DLD1 (cell line): ENCODE measurements around the gene DNM3.

Source experiments
- in situ Hi-C: cut with HindIII; loops from 2 replicates; pipeline ENCODE4 v1.10.0; 2017; ENCODE audit warnings: low sequenced_read_pairs

DNM3 gene

GRCh38 chr1:171841050-171841910 is at the start of gene DNM3:
Gene DNM3, plus strand, starts transcription at chr1:171841498. Its CDS starts 159 bp downstream, at chr1:171841657.
- in situ Hi-C loops: no loop called here

- in situ Hi-C loops: loop anchor here (25.0 kb wide), 1 partner anchor 619 kb away; the partner anchor contains the start of gene C1orf105
These were observed 48.5 kb upstream of the DNM3 start for GRCh38 chr1:171792656-171793369.

GRCh38 chr1:171793636-171794035 is 47.7 kb upstream of the DNM3 start:
- in situ Hi-C loops: loop anchor here (25.0 kb wide), 1 partner anchor 619 kb away; the partner anchor contains the start of gene C1orf105

- in situ Hi-C loops: loop anchor here (25.0 kb wide), 1 partner anchor 618 kb away; the partner anchor contains the start of gene C1orf105
These were observed 47.2 kb upstream of the DNM3 start for GRCh38 chr1:171794085-171794484.

GRCh38 chr1:171796592-171796991 is 44.7 kb upstream of the DNM3 start:
- in situ Hi-C loops: loop anchor here (25.0 kb wide), 1 partner anchor 616 kb away; the partner anchor contains the start of gene C1orf105

- in situ Hi-C loops: loop anchor here (25.0 kb wide), 1 partner anchor 614 kb away; the partner anchor contains the start of gene C1orf105
These were observed 43.0 kb upstream of the DNM3 start for GRCh38 chr1:171798311-171798710.

GRCh38 chr1:171798765-171799164 is 42.5 kb upstream of the DNM3 start:
- in situ Hi-C loops: loop anchor here (25.0 kb wide), 1 partner anchor 614 kb away; the partner anchor contains the start of gene C1orf105

- in situ Hi-C loops: loop anchor here (25.0 kb wide), 1 partner anchor 613 kb away; the partner anchor contains the start of gene C1orf105
These were observed 42.1 kb upstream of the DNM3 start for GRCh38 chr1:171799166-171799565.

GRCh38 chr1:171799698-171800097 is 41.6 kb upstream of the DNM3 start:
- in situ Hi-C loops: loop anchor here (10.0 to 25.0 kb wide), 2 partner anchors 185 to 613 kb away; partner anchors contain the start of gene C1orf105

- in situ Hi-C loops: loop anchor here (10.0 kb wide), 1 partner anchor 184 kb away; no protein-coding TSS in a partner anchor
These were observed 41.0 kb upstream of the DNM3 start for GRCh38 chr1:171800342-171800741.

GRCh38 chr1:171800851-171801250 is 40.4 kb upstream of the DNM3 start:
- in situ Hi-C loops: loop anchor here (10.0 kb wide), 1 partner anchor 184 kb away; no protein-coding TSS in a partner anchor

- in situ Hi-C loops: loop anchor here (10.0 kb wide), 1 partner anchor 183 kb away; no protein-coding TSS in a partner anchor
These were observed 39.8 kb upstream of the DNM3 start for GRCh38 chr1:171801487-171801891.

- in situ Hi-C loops: loop anchor here (10.0 kb wide), 1 partner anchor 183 kb away; no protein-coding TSS in a partner anchor
These were observed 39.1 kb upstream of the DNM3 start for GRCh38 chr1:171802207-171802606.

- in situ Hi-C loops: loop anchor here (10.0 kb wide), 1 partner anchor 182 kb away; no protein-coding TSS in a partner anchor
These were observed 38.3 kb upstream of the DNM3 start for GRCh38 chr1:171803045-171803444.

GRCh38 chr1:171803461-171804022 is 37.8 kb upstream of the DNM3 start:
- in situ Hi-C loops: loop anchor here (10.0 kb wide), 1 partner anchor 181 kb away; no protein-coding TSS in a partner anchor

- in situ Hi-C loops: loop anchor here (10.0 kb wide), 1 partner anchor 179 kb away; no protein-coding TSS in a partner anchor
These were observed 35.7 kb upstream of the DNM3 start for GRCh38 chr1:171805395-171806115.

- in situ Hi-C loops: loop anchor here (10.0 kb wide), 1 partner anchor 177 kb away; no protein-coding TSS in a partner anchor
These were observed 33.7 kb upstream of the DNM3 start for GRCh38 chr1:171807556-171807955.

GRCh38 chr1:171809834-171810233 is 31.5 kb upstream of the DNM3 start:
- in situ Hi-C loops: loop anchor here (10.0 kb wide), 1 partner anchor 175 kb away; no protein-coding TSS in a partner anchor

- in situ Hi-C loops: no loop called here
These were observed 29.6 kb upstream of the DNM3 start for GRCh38 chr1:171811672-171812071.
